ENCODE data around the gene ITGAE.

DNA sequence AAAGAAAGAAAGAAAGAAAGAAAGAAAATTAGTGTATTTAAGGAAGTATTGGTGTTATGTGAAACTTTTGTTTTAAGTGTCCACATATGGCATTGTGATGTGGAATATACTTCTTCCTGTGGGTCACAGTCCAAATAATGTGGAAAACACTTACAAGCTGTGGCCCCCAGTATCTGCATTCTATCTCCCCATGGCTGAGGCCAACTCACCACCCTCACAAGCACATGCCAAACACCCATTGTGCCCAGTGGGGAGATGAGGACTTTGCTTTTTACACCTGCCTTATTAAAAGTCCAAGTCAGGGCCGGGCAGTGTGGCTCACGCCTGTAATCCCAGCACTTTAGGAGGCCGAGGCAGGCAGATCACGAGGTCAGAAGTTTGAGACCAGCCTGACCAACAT lies 101.0 kb downstream of the ITGAE start:
- TF ChIP-seq POLR2AphosphoS5 (IDR thresholded peaks at IDR 0.05; ENCODE audit: low read depth) (no peak), CTCF (conservative IDR thresholded peaks at IDR 0.05; ENCODE audit: low read depth in 2 of 2) (no peak), EZH2 (IDR thresholded peaks at IDR 0.05; ENCODE audit: low read depth, unreplicated experiment) (no peak), EZH2phosphoT487 (IDR thresholded peaks at IDR 0.05; ENCODE audit: unreplicated experiment) (no peak), ZNF462 (CRISPR knock-in tag; IDR thresholded peaks at IDR 0.05) (no peak), JUNB (IDR thresholded peaks at IDR 0.05; ENCODE audit: unreplicated experiment) (no peak)
- TF ChIP-seq, protein P1, sequence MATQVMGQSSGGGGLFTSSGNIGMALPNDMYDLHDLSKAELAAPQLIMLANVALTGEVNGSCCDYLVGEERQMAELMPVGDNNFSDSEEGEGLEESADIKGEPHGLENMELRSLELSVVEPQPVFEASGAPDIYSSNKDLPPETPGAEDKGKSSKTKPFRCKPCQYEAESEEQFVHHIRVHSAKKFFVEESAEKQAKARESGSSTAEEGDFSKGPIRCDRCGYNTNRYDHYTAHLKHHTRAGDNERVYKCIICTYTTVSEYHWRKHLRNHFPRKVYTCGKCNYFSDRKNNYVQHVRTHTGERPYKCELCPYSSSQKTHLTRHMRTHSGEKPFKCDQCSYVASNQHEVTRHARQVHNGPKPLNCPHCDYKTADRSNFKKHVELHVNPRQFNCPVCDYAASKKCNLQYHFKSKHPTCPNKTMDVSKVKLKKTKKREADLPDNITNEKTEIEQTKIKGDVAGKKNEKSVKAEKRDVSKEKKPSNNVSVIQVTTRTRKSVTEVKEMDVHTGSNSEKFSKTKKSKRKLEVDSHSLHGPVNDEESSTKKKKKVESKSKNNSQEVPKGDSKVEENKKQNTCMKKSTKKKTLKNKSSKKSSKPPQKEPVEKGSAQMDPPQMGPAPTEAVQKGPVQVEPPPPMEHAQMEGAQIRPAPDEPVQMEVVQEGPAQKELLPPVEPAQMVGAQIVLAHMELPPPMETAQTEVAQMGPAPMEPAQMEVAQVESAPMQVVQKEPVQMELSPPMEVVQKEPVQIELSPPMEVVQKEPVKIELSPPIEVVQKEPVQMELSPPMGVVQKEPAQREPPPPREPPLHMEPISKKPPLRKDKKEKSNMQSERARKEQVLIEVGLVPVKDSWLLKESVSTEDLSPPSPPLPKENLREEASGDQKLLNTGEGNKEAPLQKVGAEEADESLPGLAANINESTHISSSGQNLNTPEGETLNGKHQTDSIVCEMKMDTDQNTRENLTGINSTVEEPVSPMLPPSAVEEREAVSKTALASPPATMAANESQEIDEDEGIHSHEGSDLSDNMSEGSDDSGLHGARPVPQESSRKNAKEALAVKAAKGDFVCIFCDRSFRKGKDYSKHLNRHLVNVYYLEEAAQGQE (IDR thresholded peaks at IDR 0.05; ENCODE audit: unreplicated experiment) = no peak

Measured in GM23338 (cell line).